Measurements from ENCODE around the gene STK25.

Gene STK25

GRCh38 chr2:241496003-241496707, 12.2 kb downstream of the STK25 start:
- TF ChIP-seq, protein P1, sequence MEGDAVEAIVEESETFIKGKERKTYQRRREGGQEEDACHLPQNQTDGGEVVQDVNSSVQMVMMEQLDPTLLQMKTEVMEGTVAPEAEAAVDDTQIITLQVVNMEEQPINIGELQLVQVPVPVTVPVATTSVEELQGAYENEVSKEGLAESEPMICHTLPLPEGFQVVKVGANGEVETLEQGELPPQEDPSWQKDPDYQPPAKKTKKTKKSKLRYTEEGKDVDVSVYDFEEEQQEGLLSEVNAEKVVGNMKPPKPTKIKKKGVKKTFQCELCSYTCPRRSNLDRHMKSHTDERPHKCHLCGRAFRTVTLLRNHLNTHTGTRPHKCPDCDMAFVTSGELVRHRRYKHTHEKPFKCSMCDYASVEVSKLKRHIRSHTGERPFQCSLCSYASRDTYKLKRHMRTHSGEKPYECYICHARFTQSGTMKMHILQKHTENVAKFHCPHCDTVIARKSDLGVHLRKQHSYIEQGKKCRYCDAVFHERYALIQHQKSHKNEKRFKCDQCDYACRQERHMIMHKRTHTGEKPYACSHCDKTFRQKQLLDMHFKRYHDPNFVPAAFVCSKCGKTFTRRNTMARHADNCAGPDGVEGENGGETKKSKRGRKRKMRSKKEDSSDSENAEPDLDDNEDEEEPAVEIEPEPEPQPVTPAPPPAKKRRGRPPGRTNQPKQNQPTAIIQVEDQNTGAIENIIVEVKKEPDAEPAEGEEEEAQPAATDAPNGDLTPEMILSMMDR (IDR thresholded peaks at IDR 0.05; ENCODE audit: low read depth, low read length): no peak

DNA sequence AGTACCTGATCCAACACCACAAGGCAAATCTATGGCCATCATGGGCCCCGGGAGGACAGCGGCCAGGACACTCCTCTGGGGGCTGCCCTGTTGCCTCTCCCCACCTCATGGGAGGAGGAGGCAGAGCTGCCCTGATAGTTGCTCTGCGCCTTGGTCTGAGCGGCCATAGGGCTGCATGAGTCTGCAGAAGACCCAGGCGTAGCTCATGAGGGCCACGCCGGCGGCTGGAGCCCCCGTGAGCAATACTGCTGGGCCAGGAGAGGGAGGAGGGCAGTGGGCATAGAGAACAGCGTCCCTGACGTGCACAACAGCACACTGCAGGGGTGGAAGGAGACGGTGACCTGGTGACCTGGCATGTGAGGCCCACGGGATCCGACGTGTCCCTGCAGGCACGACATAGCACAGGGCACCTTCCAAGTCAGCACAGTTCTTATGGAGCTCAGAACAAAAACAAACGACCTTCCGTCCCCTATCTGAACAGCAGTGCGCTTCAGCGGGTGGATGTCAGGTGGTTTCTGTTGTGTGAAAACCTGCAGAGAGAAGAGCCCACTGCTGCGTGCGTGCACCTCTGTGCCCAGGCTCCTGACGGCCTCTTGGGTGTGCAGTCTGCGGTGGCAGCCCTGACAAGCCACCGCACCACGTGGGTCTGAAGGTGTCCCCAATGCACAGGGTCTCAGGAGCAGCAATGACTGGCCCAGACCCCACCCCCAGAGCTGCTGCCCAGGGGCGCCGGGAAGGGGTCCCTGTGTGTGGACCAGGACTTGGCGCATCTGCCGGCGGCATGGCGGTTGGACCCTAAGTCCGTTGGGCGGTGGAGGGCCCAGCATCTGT, 13.0 kb downstream of the STK25 start:
- DNase-seq (ENCODE audit: extremely low read depth, low read depth): no peak
- TF ChIP-seq, protein P1 (IDR thresholded peaks at IDR 0.05; ENCODE audit: low read depth, low read length): no peak

More at GRCh38 chr2:241496003-241496707, 12.2 kb downstream of the STK25 start:
- DNase-seq (ENCODE audit: extremely low read depth, low read depth): no peak

- DNase-seq (ENCODE audit: extremely low read depth, low read depth): no peak
- TF ChIP-seq, protein P1 (IDR thresholded peaks at IDR 0.05; ENCODE audit: low read depth, low read length): no peak
Observed at GRCh38 chr2:241494311-241494908, 14.0 kb downstream of the STK25 start.

GRCh38 chr2:241493092-241493491, 15.3 kb downstream of the STK25 start:
- TF ChIP-seq, protein P1 (IDR thresholded peaks at IDR 0.05; ENCODE audit: low read depth, low read length): no peak
- DNase-seq (ENCODE audit: extremely low read depth, low read depth): no peak

DNA sequence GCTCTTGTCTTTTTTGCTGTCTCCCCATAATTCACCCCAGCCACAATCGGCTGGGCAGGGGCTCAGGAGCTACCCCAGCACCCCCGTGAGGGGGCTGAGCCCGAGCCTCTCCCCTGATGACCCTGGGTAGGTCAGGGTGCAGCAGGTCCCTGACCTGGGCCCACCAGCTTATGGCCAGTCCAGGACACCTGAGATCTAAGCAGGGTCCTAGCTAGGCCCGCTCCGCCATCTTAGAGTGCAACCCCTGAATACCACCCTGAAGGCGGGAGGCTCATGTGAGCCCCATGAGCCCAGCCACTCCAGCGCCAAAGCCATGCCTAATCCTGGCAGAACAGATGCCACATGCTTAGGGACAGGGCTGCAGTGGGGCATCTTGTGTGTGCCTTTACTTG, 16.2 kb downstream of the STK25 start:
- no peak for DNase-seq (ENCODE audit: extremely low read depth, low read depth)
- TF ChIP-seq, protein P1 (IDR thresholded peaks at IDR 0.05; ENCODE audit: low read depth, low read length): no peak

DNA sequence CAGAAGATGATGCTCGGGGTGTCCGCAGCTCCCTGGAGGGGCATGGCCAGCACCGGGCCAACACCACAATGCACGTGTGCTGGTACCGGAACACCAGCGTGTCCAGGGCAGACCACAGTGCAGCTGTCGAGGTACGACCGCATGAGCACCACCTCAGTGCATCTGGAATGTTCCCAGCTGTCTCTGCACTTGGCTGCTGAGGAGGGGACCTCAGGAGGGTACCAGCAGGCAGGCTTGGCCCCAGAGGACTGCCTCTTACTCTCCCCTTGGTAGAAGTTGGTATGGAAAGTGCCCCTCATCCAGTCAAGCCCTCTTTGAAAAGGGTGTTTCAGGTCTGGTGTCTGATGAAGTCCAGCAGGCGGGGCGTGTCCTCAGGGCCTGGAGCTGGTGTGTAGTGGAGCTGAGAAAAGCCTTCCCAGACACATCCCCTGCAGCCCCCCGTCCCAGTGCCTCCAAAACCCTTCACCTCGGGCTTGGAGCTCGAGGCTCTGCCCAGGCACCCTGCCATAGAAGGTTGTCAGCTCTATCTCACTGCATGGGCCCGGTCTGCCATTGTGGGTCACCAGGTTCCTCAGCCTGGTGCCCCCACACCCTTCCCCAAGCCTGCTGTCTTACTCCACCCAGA, 16.7 kb downstream of the STK25 start:
- no peak for DNase-seq (ENCODE audit: extremely low read depth, low read depth)
- TF ChIP-seq, protein P1 (IDR thresholded peaks at IDR 0.05; ENCODE audit: low read depth, low read length): no peak

Data from AG09319 (cell line).